GM23248 (cell line): ENCODE measurements around the gene AP4E1.

ENCODE experiments used
- EZH2 ChIP-seq: fragments of 200-600 bp; sonication (generic); IDR thresholded peaks from 2 replicates; pipeline ENCODE4 v1.6.1; 2018; ENCODE audit warnings: antibody characterized with exemption, mild to moderate bottlenecking; ENCODE audit not compliant: insufficient read depth, poor library complexity, severe bottlenecking
- EZH2phosphoT487 ChIP-seq: fragments of 200-600 bp; sonication (generic); IDR thresholded peaks from 2 replicates; pipeline ENCODE4 v1.6.1; 2018; ENCODE audit warnings: antibody characterized with exemption, moderate library complexity, mild to moderate bottlenecking, low read depth; ENCODE audit not compliant: insufficient read depth

GRCh38 chr15:51038974-51039319 is 130.5 kb downstream of the AP4E1 start:
- no peak for TF ChIP-seq EZH2
- no peak for TF ChIP-seq EZH2phosphoT487
